GM12878 (cell line): ENCODE measurements around the gene IGFBP2. TPM values are rescaled to one million over a fixed set of nuclear protein-coding genes. Genes with fewer than 3 reads are reported as not detected.

Experiments used
- ATAC-seq: fragments of 200-7000 bp; cut with Tn5 transposase; 3 replicates; pipeline ENCODE4 v1.9.1; 2020; ENCODE audit warnings: mild to moderate bottlenecking, moderate library complexity
- BruUV-seq: library from RNA; stranded (reverse); fragments of 400-500 nt; replicated peaks from 2 replicates; lab custom pipeline; 2021; lab: Mats Ljungman, UMichigan
- CTCF ChIA-PET: fragments of 300-600 bp; sonication (Branson Sonifier 250); formaldehyde crosslinking; extraction: SDS; loops from one replicate; lab custom pipeline; 2021; ENCODE audit warnings: inconsistent platforms; lab: Yijun Ruan, JAX
- POLR2A ChIA-PET: fragments of 350-600 bp; formaldehyde crosslinking; extraction: SDS; loops from one replicate; lab custom pipeline; 2021; ENCODE audit warnings: inconsistent platforms; lab: Charles Lee
- RAD21 ChIA-PET: fragments of 300-600 bp; sonication (Branson Sonifier 250); formaldehyde crosslinking; loops from one replicate; lab custom pipeline; 2023; ENCODE audit warnings: antibody characterized with exemption; ENCODE audit not compliant: unreplicated experiment; lab: Charles Lee
- SMC1A ChIA-PET: fragments of 300-600 bp; sonication (Branson Sonifier 250); formaldehyde crosslinking; loops from one replicate; lab custom pipeline; 2023; ENCODE audit not compliant: unreplicated experiment, uncharacterized antibody; lab: Charles Lee
- DNase-seq: peaks from one replicate; pipeline ENCODE4 v3.0.0-alpha.2; 2011; ENCODE audit warnings: low read depth, low spot score
- FAIRE-seq: peaks from 3 replicates; lab custom pipeline; 2011; peaks lifted over from hg19 to GRCh38; lab: Jason Lieb, UNC
- H2AFZ ChIP-seq: 2 replicates; pipeline ENCODE4 v1.6.0; 2011; ENCODE audit warnings: low read depth, low read length, control low read depth; ENCODE audit not compliant: control insufficient read depth
- H3K27ac ChIP-seq: 2 replicates; pipeline ENCODE4 v1.5.1; 2011; ENCODE audit warnings: control low read depth; ENCODE audit not compliant: control insufficient read depth, insufficient read depth
- H3K27me3 ChIP-seq, 2 experiments: replicated peaks in 1 of 2; 2 replicates each; pipeline versions ENCODE4 v1.6.0 to v1.6.1; 2011; ENCODE audit warnings: low read length in 1 of 2; ENCODE audit not compliant: control insufficient read depth in 2 of 2, insufficient read depth in 2 of 2
- H3K36me3 ChIP-seq, 2 experiments: 2 replicates each; pipeline ENCODE4 v1.5.1; 2011; ENCODE audit warnings: low read length in 1 of 2; ENCODE audit not compliant: control insufficient read depth in 2 of 2, insufficient read depth in 2 of 2
- H3K4me1 ChIP-seq: 2 replicates; pipeline ENCODE4 v1.6.1; 2011; ENCODE audit warnings: mild to moderate bottlenecking, low read length, moderate library complexity, mixed read lengths; ENCODE audit not compliant: control insufficient read depth, insufficient read depth
- H3K4me2 ChIP-seq: 2 replicates; pipeline ENCODE4 v1.6.0; 2011; ENCODE audit warnings: control low read depth; ENCODE audit not compliant: control insufficient read depth, insufficient read depth
- H3K4me3 ChIP-seq: fragments of 200-600 bp; sonication (generic); 2 replicates; pipeline ENCODE4 v1.5.1; 2016
- H3K79me2 ChIP-seq: 2 replicates; pipeline ENCODE4 v1.6.0; 2011; ENCODE audit warnings: low read length; ENCODE audit not compliant: control insufficient read depth, insufficient read depth
- H3K9ac ChIP-seq: 2 replicates; pipeline ENCODE4 v1.8.0; 2011; ENCODE audit warnings: low read length, control low read depth, mixed read lengths; ENCODE audit not compliant: control insufficient read depth, insufficient read depth
- H3K9me3 ChIP-seq: replicated peaks from 3 replicates; pipeline ENCODE4 v1.5.1; 2011; ENCODE audit warnings: mild to moderate bottlenecking, low read length; ENCODE audit not compliant: control insufficient read depth, insufficient read depth
- H4K20me1 ChIP-seq: 2 replicates; pipeline ENCODE4 v1.6.0; 2011; ENCODE audit not compliant: control insufficient read depth, insufficient read depth
- BCL3 ChIP-seq: IDR thresholded peaks from 2 replicates; pipeline ENCODE4 v1.6.1; 2011; ENCODE audit warnings: borderline replicate concordance, low read depth, mild to moderate bottlenecking, moderate library complexity, low read length; ENCODE audit not compliant: insufficient read depth, poor library complexity, severe bottlenecking
- BRCA1 ChIP-seq: IDR thresholded peaks from 2 replicates; pipeline ENCODE4 v1.6.1; 2011; ENCODE audit warnings: low read depth, low read length, improper control_type of control experiment
- EED ChIP-seq: sonication (generic); IDR thresholded peaks from 2 replicates; pipeline ENCODE4 v1.6.1; 2016; ENCODE audit warnings: antibody characterized with exemption, low read depth
- ESRRA ChIP-seq: IDR thresholded peaks from 2 replicates; pipeline ENCODE4 v1.6.1; 2012; ENCODE audit warnings: mild to moderate bottlenecking, low read length, improper control_type of control experiment
- MXI1 ChIP-seq: fragments of 150-350 bp; IDR thresholded peaks from 2 replicates; pipeline ENCODE4 v1.6.1; 2011; ENCODE audit warnings: low read depth, mild to moderate bottlenecking, inconsistent platforms, low read length, improper control_type of control experiment
- NR2C1 ChIP-seq: fragments of 450-650 bp; IDR thresholded peaks from 2 replicates; pipeline ENCODE4 v1.6.1; 2017; ENCODE audit warnings: antibody characterized with exemption, mild to moderate bottlenecking, moderate library complexity
- RELA ChIP-seq: fragments of 450-650 bp; IDR thresholded peaks from 2 replicates; pipeline ENCODE4 v1.8.0; 2014; ENCODE audit warnings: borderline replicate concordance; ENCODE audit not compliant: partially characterized antibody
- TBL1XR1 ChIP-seq: IDR thresholded peaks from 2 replicates; pipeline ENCODE4 v1.6.1; 2012; ENCODE audit warnings: low read depth, low read length, improper control_type of control experiment
- YBX1 ChIP-seq: fragments of 450-650 bp; IDR thresholded peaks from 2 replicates; pipeline ENCODE4 v1.6.1; 2016; ENCODE audit warnings: antibody characterized with exemption
- WGBS: methylation state at CpG from one replicate; pipeline ENCODE4 v1.1.6; 2016; ENCODE audit warnings: low lambda C conversion rate; ENCODE audit not compliant: insufficient replicate concordance, insufficient coverage; ENCODE audit errors: missing lambda C conversion rate; 5-methylcytosine and 5-hydroxymethylcytosine counted together
- in situ Hi-C: fragments of 300-500 bp; cut with MboI; formaldehyde crosslinking; loops from 9 replicates; pipeline ENCODE4 v1.14.3; 2018; ENCODE audit warnings: mixed read lengths
- intact Hi-C: fragments of 100-400 bp; cut with micrococcal nuclease; formaldehyde crosslinking; loops from one replicate; pipeline ENCODE4 v1.14.2; 2022; ENCODE audit not compliant: unreplicated experiment
- polyA plus RNA-seq, 11 experiments: library from polyadenylated mRNA; depleted of rRNA in 4 of 11; unstranded in 6 of 11; stranded (reverse) in 5 of 11; fragments of >200 nt; fragmentation: Nextera tagmentation in 4 of 11; fragmentation: Illumina TruSeq in 1 of 11; extraction: Ambion mirVana in 4 of 11; extraction: Trizol in 1 of 11; gene quantifications; 1 replicate in 1 of 11; 2 replicates in 10 of 11; pipeline versions ENCODE4 v1.2.1 to v1.2.3, GENCODE V29; 2011 to 2016; ENCODE audit warnings: inconsistent platforms in 2 of 11, missing spikeins in 2 of 11, low read depth in 1 of 11
- total RNA-seq, 4 experiments: library from RNA; depleted of rRNA in 3 of 4; stranded (reverse); fragments of >200 nt in 3 of 4; fragmentation: Illumina TruSeq in 1 of 4; extraction: Trizol in 1 of 4; gene quantifications; 2 replicates each; pipeline versions ENCODE4 v1.2.1 to v1.2.3, GENCODE V29; 2013 to 2021
- TF ChIP-seq, protein P1 (sequence below): fragments of 450-650 bp; IDR thresholded peaks from 2 replicates; pipeline ENCODE4 v1.6.1; 2017; ENCODE audit warnings: mild to moderate bottlenecking

The IGFBP2 gene
- total and polyA plus RNA-seq, 10 of the 15 experiments (the other 5 are each of a cell fraction or from before 2014, with no cell fraction given) = 0.11 to 1.5 (median 0.38) TPM; not detected in 5

GRCh38 chr2:216644842-216645635 lies 11.8 kb downstream of the IGFBP2 start:
- Histone ChIP-seq H2AFZ (no peak overlapping the region), H4K20me1 (no peaks in the 10 kb centered on the region), H3K27me3 (no peaks in the 10 kb centered on the region; a peak in 2 of 4 replicates), H3K27ac (no peak overlapping the region), H3K9me3 (peaks cover 4% of the 10 kb centered on the region; the same call in 1 of the 3 replicates), H3K79me2 (no peaks in the 10 kb centered on the region), H3K9ac (no peak overlapping the region), H3K4me3 (no peak overlapping the region), H3K36me3 (no peaks in the 10 kb centered on the region), H3K4me2 (no peak overlapping the region), H3K4me1 (no peaks in the 10 kb centered on the region)
- ChIA-PET CTCF (interaction anchor here (1.0 to 1.4 kb wide), 2 partner anchors 22 to 126 kb away, joined by 4 to 5 read pairs; no protein-coding TSS in a partner anchor), SMC1A (interaction anchor here (1.0 kb wide), 1 partner anchor 13 kb away, joined by 3 read pairs; no protein-coding TSS in a partner anchor), POLR2A (no interaction called here), RAD21 (interaction anchor here (1.2 kb wide), 1 partner anchor 91 kb away, joined by 3 read pairs; no protein-coding TSS in a partner anchor)
- in situ Hi-C loops (no loop called here), intact Hi-C loops (no loop called here)
- no peak for TF ChIP-seq ESRRA
- TF ChIP-seq, protein P1, sequence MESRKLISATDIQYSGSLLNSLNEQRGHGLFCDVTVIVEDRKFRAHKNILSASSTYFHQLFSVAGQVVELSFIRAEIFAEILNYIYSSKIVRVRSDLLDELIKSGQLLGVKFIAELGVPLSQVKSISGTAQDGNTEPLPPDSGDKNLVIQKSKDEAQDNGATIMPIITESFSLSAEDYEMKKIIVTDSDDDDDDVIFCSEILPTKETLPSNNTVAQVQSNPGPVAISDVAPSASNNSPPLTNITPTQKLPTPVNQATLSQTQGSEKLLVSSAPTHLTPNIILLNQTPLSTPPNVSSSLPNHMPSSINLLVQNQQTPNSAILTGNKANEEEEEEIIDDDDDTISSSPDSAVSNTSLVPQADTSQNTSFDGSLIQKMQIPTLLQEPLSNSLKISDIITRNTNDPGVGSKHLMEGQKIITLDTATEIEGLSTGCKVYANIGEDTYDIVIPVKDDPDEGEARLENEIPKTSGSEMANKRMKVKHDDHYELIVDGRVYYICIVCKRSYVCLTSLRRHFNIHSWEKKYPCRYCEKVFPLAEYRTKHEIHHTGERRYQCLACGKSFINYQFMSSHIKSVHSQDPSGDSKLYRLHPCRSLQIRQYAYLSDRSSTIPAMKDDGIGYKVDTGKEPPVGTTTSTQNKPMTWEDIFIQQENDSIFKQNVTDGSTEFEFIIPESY = no peak
- no peak for TF ChIP-seq MXI1
- no peak for TF ChIP-seq NR2C1
- no peak for TF ChIP-seq YBX1
- no peak for TF ChIP-seq BCL3
- no peak for TF ChIP-seq RELA
- TF ChIP-seq TBL1XR1 = no peak
- no peak for TF ChIP-seq EED
- no peak for TF ChIP-seq BRCA1
- FAIRE-seq = no peak
- no peak for DNase-seq
- 17% methylated on average over 4 of the region's 4 CpGs for WGBS
- BruUV-seq = no TSS peak
- ATAC-seq = no peak
